GM23338 (cell line): ENCODE data around the gene GFRA4. TPM values are rescaled to one million over a fixed set of nuclear protein-coding genes. Genes with fewer than 3 reads are reported as not detected.

Experiments
- ATAC-seq: fragments of 200-7000 bp; cut with Tn5 transposase; 3 replicates; pipeline ENCODE4 v1.9.1; 2020
- DNase-seq: peaks from one replicate; pipeline ENCODE4 v3.0.0-alpha.2; 2015; ENCODE audit warnings: low spot score
- H2AFZ ChIP-seq: fragments of 200-600 bp; sonication (generic); 2 replicates; pipeline ENCODE4 v1.8.0; 2016; ENCODE audit warnings: antibody characterized with exemption, mild to moderate bottlenecking, moderate library complexity
- H3F3A ChIP-seq: fragments of 200-600 bp; sonication (generic); replicated peaks from 2 replicates; pipeline ENCODE4 v1.8.0; 2017; ENCODE audit warnings: antibody characterized with exemption, mixed run types, low read depth
- H3K27ac ChIP-seq: fragments of 200-600 bp; sonication (generic); 2 replicates; pipeline ENCODE4 v1.6.1; 2016; ENCODE audit warnings: low read depth
- H3K27me3 ChIP-seq: fragments of 200-600 bp; sonication (generic); 2 replicates; pipeline ENCODE4 v1.8.0; 2016; ENCODE audit warnings: mild to moderate bottlenecking, mixed run types, moderate library complexity; ENCODE audit not compliant: insufficient read depth
- H3K36me3 ChIP-seq: fragments of 200-600 bp; sonication (generic); 2 replicates; pipeline ENCODE4 v1.8.0; 2016; ENCODE audit warnings: mild to moderate bottlenecking; ENCODE audit not compliant: insufficient read depth
- H3K4me1 ChIP-seq: fragments of 200-600 bp; sonication (generic); 2 replicates; pipeline ENCODE4 v1.8.0; 2016; ENCODE audit warnings: mild to moderate bottlenecking, moderate library complexity; ENCODE audit not compliant: insufficient read depth
- H3K4me2 ChIP-seq: fragments of 200-600 bp; sonication (generic); 2 replicates; pipeline ENCODE4 v1.7.1; 2017; ENCODE audit warnings: mixed run types
- H3K4me3 ChIP-seq: fragments of 200-600 bp; sonication (generic); 2 replicates; pipeline ENCODE4 v1.6.1; 2016; ENCODE audit warnings: mixed run types
- H3K79me2 ChIP-seq: fragments of 200-600 bp; sonication (generic); replicated peaks from 2 replicates; pipeline ENCODE4 v1.8.0; 2017; ENCODE audit warnings: mild to moderate bottlenecking; ENCODE audit not compliant: insufficient read depth
- H3K9me2 ChIP-seq: fragments of 200-600 bp; sonication (generic); 2 replicates; pipeline ENCODE4 v1.8.0; 2017; ENCODE audit not compliant: insufficient read depth
- H4K20me1 ChIP-seq: fragments of 200-600 bp; sonication (generic); replicated peaks from 2 replicates; pipeline ENCODE4 v1.8.0; 2017; ENCODE audit warnings: mild to moderate bottlenecking; ENCODE audit not compliant: insufficient read depth
- H3K27ac Mint-ChIP-seq: 2 replicates; pipeline ENCODE4 v1.8.0; 2020; ENCODE audit warnings: inconsistent platforms, mild to moderate bottlenecking, moderate library complexity, mixed read lengths
- H3K27me3 Mint-ChIP-seq: 3 replicates; pipeline ENCODE4 v1.8.0; 2022; ENCODE audit warnings: low read depth, mild to moderate bottlenecking, moderate library complexity, mixed read lengths, inconsistent platforms; ENCODE audit not compliant: insufficient read depth, poor library complexity
- H3K36me3 Mint-ChIP-seq: 3 replicates; pipeline ENCODE4 v1.8.0; 2021; ENCODE audit warnings: low read depth, mild to moderate bottlenecking, inconsistent platforms, moderate library complexity, mixed read lengths
- H3K4me1 Mint-ChIP-seq: 3 replicates; pipeline ENCODE4 v1.8.0; 2020; ENCODE audit warnings: mild to moderate bottlenecking, inconsistent platforms, mixed read lengths
- H3K4me3 Mint-ChIP-seq: 3 replicates; pipeline ENCODE4 v1.8.0; 2021; ENCODE audit warnings: moderate library complexity, mild to moderate bottlenecking, inconsistent platforms, mixed read lengths
- H3K9me3 Mint-ChIP-seq: 3 replicates; pipeline ENCODE4 v1.8.0; 2020; ENCODE audit warnings: moderate library complexity, mild to moderate bottlenecking, inconsistent platforms, mixed read lengths
- CREB1 ChIP-seq: fragments of 250-450 bp; sonication (Bioruptor Pico); IDR thresholded peaks from 2 replicates; pipeline ENCODE4 v1.5.0; 2020; ENCODE audit warnings: low read depth, mild to moderate bottlenecking, moderate library complexity
- ETS1 ChIP-seq: IDR thresholded peaks from 2 replicates; pipeline ENCODE4 v1.6.1; 2016; ENCODE audit warnings: antibody characterized with exemption
- EZH2 ChIP-seq: fragments of 200-600 bp; sonication (generic); IDR thresholded peaks from one replicate; pipeline ENCODE4 v1.8.0; 2017; ENCODE audit warnings: antibody characterized with exemption, mild to moderate bottlenecking, low read depth; ENCODE audit not compliant: unreplicated experiment
- EZH2phosphoT487 ChIP-seq: fragments of 200-600 bp; sonication (generic); IDR thresholded peaks from one replicate; pipeline ENCODE4 v1.8.1; 2018; ENCODE audit warnings: antibody characterized with exemption; ENCODE audit not compliant: unreplicated experiment
- JUNB ChIP-seq: IDR thresholded peaks from one replicate; pipeline ENCODE4 v1.6.1; 2016; ENCODE audit warnings: antibody characterized with exemption; ENCODE audit not compliant: unreplicated experiment
- NANOG ChIP-seq: IDR thresholded peaks from 2 replicates; pipeline ENCODE4 v1.6.1; 2016; ENCODE audit warnings: antibody characterized with exemption, borderline replicate concordance
- POLR2AphosphoS5 ChIP-seq: IDR thresholded peaks from 2 replicates; pipeline ENCODE4 v1.6.1; 2016; ENCODE audit warnings: antibody characterized with exemption, low read depth
- STAT1 ChIP-seq: IDR thresholded peaks from one replicate; pipeline ENCODE4 v1.6.1; 2016; ENCODE audit warnings: antibody characterized with exemption; ENCODE audit not compliant: unreplicated experiment
- ZNF114 ChIP-seq: fragments of 250-450 bp; sonication (Bioruptor Pico); IDR thresholded peaks from 2 replicates; pipeline ENCODE4 v1.5.0; 2020; ENCODE audit warnings: mild to moderate bottlenecking, moderate library complexity
- ZNF331 ChIP-seq: fragments of 250-450 bp; sonication (Bioruptor Pico); IDR thresholded peaks from 2 replicates; pipeline ENCODE4 v1.5.0; 2020; ENCODE audit warnings: low read depth, mild to moderate bottlenecking, moderate library complexity
- ZNF462 ChIP-seq: fragments of 250-450 bp; sonication (Bioruptor Pico); IDR thresholded peaks from 2 replicates; pipeline ENCODE4 v1.5.0; 2020; ENCODE audit warnings: mild to moderate bottlenecking, moderate library complexity
- polyA plus RNA-seq: library from polyadenylated mRNA; unstranded; fragments of >200 nt; fragmentation: Nextera tagmentation; extraction: Ambion mirVana; gene quantifications from 2 replicates; pipeline ENCODE4 v1.2.1, GENCODE V29; 2016
- total RNA-seq: library from RNA; depleted of rRNA; stranded (reverse); fragments of >200 nt; shearing (Covaris generic); gene quantifications from 2 replicates; pipeline ENCODE4 v1.2.3, GENCODE V29; 2014
- TF ChIP-seq, protein P1 (sequence below): IDR thresholded peaks from one replicate; pipeline ENCODE4 v1.6.1; 2018; ENCODE audit warnings: antibody characterized with exemption; ENCODE audit not compliant: unreplicated experiment
- TF ChIP-seq, protein P2 (sequence below), 2 experiments: fragments of 200-600 bp in 1 of 2; sonication (generic) in 1 of 2; conservative IDR thresholded peaks; 2 replicates each; pipeline versions ENCODE4 v1.5.1 to v1.6.1; 2016 to 2017; ENCODE audit warnings: antibody characterized with exemption in 2 of 2, low read depth in 2 of 2, mild to moderate bottlenecking in 2 of 2, moderate library complexity in 1 of 2

GFRA4 gene
- total and polyA plus RNA-seq, 2 experiments from 2014 or later: not detected

DNA sequence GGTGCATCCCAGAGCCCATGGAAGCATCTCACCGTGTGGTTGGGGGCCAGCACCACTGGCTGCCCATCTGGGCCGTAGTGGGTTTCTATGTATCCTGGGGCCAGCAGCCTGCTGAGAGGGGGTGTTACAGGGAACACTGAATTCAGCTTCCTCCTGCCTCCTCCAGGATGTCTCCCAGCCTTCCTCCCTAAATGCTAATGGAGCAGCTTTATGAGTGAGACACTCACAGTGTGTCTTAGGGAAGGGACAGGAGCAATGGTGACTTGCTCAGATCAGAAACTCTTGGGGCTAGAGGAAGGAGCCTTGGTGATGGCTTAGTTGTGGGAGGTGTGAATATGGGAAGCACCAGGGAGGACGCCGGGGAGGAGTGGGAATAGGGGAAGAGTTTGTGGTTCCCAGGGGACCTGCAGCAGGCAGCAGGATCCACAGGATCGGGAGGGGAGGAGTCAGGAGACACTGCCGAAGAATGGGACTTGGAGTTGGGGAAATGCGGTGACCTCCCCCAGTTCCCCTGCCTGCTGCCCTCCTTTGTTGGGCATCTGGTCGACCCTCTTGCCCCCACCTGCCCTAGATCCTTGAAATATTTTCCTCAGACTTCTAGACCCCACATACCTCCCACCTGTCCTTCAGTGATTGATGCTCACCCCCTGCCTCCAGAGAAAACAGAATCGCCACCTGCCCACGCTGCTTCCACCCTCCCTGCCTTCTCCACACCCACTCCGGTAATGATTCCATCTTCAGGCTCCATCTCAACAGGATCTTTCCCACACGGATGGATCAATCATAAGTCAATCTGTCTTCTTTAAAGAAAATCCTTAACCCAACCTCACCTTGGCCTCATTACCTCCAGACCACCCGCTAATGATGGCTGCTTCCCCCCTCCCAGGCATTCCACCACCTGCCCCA lies 12.0 kb upstream of the GFRA4 start:
- Histone ChIP-seq H4K20me1 (no peaks in the 10 kb centered on the region), H3K27me3 (peaks cover 45% of the 10 kb centered on the region), H3K36me3 (no peaks in the 10 kb centered on the region), H3K79me2 (no peaks in the 10 kb centered on the region), H3K4me3 (no peak overlapping the region), H3F3A (peaks cover 3% of the 10 kb centered on the region; the same call in 1 of the 2 replicates), H3K4me1 (peaks cover 4% of the 10 kb centered on the region; the same call in 1 of the 2 replicates), H3K4me2 (no peak overlapping the region), H3K27ac (no peak overlapping the region), H3K9me2 (no peaks in the 10 kb centered on the region), H2AFZ (no peak overlapping the region)
- DNase-seq (no peak), ATAC-seq (no peak)
- Mint-ChIP-seq H3K9me3 (no peaks in the 10 kb centered on the region; the same call in 2 of the 3 replicates), H3K36me3 (no peaks in the 10 kb centered on the region), H3K4me1 (peaks cover 32% of the 10 kb centered on the region), H3K4me3 (no peak overlapping the region), H3K27ac (no peak overlapping the region), H3K27me3 (peaks cover 35% of the 10 kb centered on the region)
- TF ChIP-seq EZH2: no peak
- TF ChIP-seq ZNF462: no peak
- no peak for TF ChIP-seq NANOG
- TF ChIP-seq EZH2phosphoT487: no peak
- no peak for TF ChIP-seq JUNB
- no peak for TF ChIP-seq ETS1
- TF ChIP-seq STAT1: no peak
- no peak for TF ChIP-seq POLR2AphosphoS5
- TF ChIP-seq ZNF114 (CRISPR knock-in tag): no peak
- TF ChIP-seq, protein P1, sequence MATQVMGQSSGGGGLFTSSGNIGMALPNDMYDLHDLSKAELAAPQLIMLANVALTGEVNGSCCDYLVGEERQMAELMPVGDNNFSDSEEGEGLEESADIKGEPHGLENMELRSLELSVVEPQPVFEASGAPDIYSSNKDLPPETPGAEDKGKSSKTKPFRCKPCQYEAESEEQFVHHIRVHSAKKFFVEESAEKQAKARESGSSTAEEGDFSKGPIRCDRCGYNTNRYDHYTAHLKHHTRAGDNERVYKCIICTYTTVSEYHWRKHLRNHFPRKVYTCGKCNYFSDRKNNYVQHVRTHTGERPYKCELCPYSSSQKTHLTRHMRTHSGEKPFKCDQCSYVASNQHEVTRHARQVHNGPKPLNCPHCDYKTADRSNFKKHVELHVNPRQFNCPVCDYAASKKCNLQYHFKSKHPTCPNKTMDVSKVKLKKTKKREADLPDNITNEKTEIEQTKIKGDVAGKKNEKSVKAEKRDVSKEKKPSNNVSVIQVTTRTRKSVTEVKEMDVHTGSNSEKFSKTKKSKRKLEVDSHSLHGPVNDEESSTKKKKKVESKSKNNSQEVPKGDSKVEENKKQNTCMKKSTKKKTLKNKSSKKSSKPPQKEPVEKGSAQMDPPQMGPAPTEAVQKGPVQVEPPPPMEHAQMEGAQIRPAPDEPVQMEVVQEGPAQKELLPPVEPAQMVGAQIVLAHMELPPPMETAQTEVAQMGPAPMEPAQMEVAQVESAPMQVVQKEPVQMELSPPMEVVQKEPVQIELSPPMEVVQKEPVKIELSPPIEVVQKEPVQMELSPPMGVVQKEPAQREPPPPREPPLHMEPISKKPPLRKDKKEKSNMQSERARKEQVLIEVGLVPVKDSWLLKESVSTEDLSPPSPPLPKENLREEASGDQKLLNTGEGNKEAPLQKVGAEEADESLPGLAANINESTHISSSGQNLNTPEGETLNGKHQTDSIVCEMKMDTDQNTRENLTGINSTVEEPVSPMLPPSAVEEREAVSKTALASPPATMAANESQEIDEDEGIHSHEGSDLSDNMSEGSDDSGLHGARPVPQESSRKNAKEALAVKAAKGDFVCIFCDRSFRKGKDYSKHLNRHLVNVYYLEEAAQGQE: no peak
- TF ChIP-seq, protein P2, sequence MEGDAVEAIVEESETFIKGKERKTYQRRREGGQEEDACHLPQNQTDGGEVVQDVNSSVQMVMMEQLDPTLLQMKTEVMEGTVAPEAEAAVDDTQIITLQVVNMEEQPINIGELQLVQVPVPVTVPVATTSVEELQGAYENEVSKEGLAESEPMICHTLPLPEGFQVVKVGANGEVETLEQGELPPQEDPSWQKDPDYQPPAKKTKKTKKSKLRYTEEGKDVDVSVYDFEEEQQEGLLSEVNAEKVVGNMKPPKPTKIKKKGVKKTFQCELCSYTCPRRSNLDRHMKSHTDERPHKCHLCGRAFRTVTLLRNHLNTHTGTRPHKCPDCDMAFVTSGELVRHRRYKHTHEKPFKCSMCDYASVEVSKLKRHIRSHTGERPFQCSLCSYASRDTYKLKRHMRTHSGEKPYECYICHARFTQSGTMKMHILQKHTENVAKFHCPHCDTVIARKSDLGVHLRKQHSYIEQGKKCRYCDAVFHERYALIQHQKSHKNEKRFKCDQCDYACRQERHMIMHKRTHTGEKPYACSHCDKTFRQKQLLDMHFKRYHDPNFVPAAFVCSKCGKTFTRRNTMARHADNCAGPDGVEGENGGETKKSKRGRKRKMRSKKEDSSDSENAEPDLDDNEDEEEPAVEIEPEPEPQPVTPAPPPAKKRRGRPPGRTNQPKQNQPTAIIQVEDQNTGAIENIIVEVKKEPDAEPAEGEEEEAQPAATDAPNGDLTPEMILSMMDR (conservative IDR thresholded peaks at IDR 0.05; ENCODE audit: low read depth in 2 of 2): no peak
- no peak for TF ChIP-seq CREB1 (CRISPR knock-in tag)
- no peak for TF ChIP-seq ZNF331
